Spleen (tissue), 7 donors: ENCODE measurements around the gene BRSK2.

Source experiments
- CTCF ChIP-seq, 11 experiments: fragments of 200-600 bp in 7 of 11; fragments of 450-650 bp in 4 of 11; sonication (generic) in 4 of 11; IDR thresholded peaks in 8 of 11; conservative IDR thresholded peaks in 3 of 11; 1 replicate in 7 of 11; 2 replicates in 4 of 11; pipeline versions ENCODE4 v1.4.0 to v1.8.0; 2016 to 2021; ENCODE audit warnings: antibody characterized with exemption in 11 of 11, inconsistent platforms in 4 of 11, mild to moderate bottlenecking in 1 of 11
- POLR2AphosphoS5 ChIP-seq, 3 donors: sonication (generic); formaldehyde crosslinking; IDR thresholded peaks; one replicate each; pipeline ENCODE4 v1.5.1; 2017; ENCODE audit warnings: antibody characterized with exemption in 3 of 3
- donor health status: DM: no; HTN: no; CAD: no; lungs with moderate emphysema.
- donor health status: DM: no; HTN: no; CAD: no.
- donor health status: DM: no; HTN: no; CAD: no.

GRCh38 chr11:1454576-1454975 is 64.8 kb downstream of the BRSK2 start:
- TF ChIP-seq CTCF (IDR thresholded peaks at IDR 0.05 in 8 of 11, conservative IDR thresholded peaks at IDR 0.05 in 3 of 11): no peak
- TF ChIP-seq POLR2AphosphoS5 (IDR thresholded peaks at IDR 0.05): peak in 2 of 3 donors; percentile 42 to 46
